HFFc6 (cell line): ENCODE measurements around the gene HMCN1. TPM values are rescaled to one million over a fixed set of nuclear protein-coding genes. Genes with fewer than 3 reads are reported as not detected.
"Not testable (repeated sequence)": the region's sequence is repeated elsewhere in the genome, so short reads cannot be mapped to it uniquely, and the experiment has no call there.

Experiments used
- DNase-seq: peaks from one replicate; pipeline ENCODE4 v3.0.0-alpha.2; 2018
- H3K27ac Mint-ChIP-seq: 2 replicates; pipeline ENCODE4 v1.8.0; 2020; ENCODE audit warnings: mild to moderate bottlenecking, mixed read lengths
- H3K27me3 Mint-ChIP-seq: 2 replicates; pipeline ENCODE4 v1.8.0; 2021; ENCODE audit warnings: mild to moderate bottlenecking, moderate library complexity, mixed read lengths; ENCODE audit not compliant: insufficient read depth
- H3K36me3 Mint-ChIP-seq: 2 replicates; pipeline ENCODE4 v1.8.0; 2021; ENCODE audit warnings: low read depth, mixed read lengths
- H3K4me1 Mint-ChIP-seq: 2 replicates; pipeline ENCODE4 v1.8.0; 2020; ENCODE audit warnings: low read depth, mixed read lengths
- H3K4me3 Mint-ChIP-seq: 2 replicates; pipeline ENCODE4 v1.8.0; 2020; ENCODE audit warnings: mild to moderate bottlenecking, moderate library complexity, mixed read lengths
- H3K9me3 Mint-ChIP-seq: 2 replicates; pipeline ENCODE4 v1.8.0; 2020; ENCODE audit warnings: mild to moderate bottlenecking, mixed read lengths
- CTCF ChIP-seq: fragments of 200-600 bp; sonication (generic); IDR thresholded peaks from 2 replicates; pipeline ENCODE4 v1.5.0; 2021; ENCODE audit warnings: antibody characterized with exemption, mild to moderate bottlenecking
- total RNA-seq, 6 experiments: library from RNA; stranded (reverse); fragmentation: NEBNext Ultra II Directional; extraction: Animal tissue kit (Norgen Biotek cat#: 25700); gene quantifications; 2 replicates in 1 of 6; 3 replicates in 5 of 6; pipeline ENCODE4 v1.2.3, GENCODE V29; 2021

Gene HMCN1
- total RNA-seq, 6 experiments from 2014 or later: 1.2 to 1.8 (median 1.5) TPM

- Mint-ChIP-seq H3K9me3 (no peaks in the 10 kb centered on the region), H3K36me3 (no peaks in the 10 kb centered on the region), H3K27me3 (no peaks in the 10 kb centered on the region), H3K4me3 (peak overlapping the region; percentile 83), H3K4me1 (peaks cover 69% of the 10 kb centered on the region), H3K27ac (peak overlapping the region; percentile 75)
- peak; percentile 28 for DNase-seq
- TF ChIP-seq CTCF: no peak
Observed at GRCh38 chr1:186183970-186184628, 449.9 kb downstream of the HMCN1 start.

GRCh38 chr1:186186251-186186650 lies 452.1 kb downstream of the HMCN1 start:
- H3K27me3 Mint-ChIP-seq, H3K36me3 Mint-ChIP-seq, DNase-seq, H3K9me3 Mint-ChIP-seq, H3K4me3 Mint-ChIP-seq: not testable (repeated sequence)
- Mint-ChIP-seq H3K27ac (peak overlapping the region; percentile 97; the same call in 1 of the 2 replicates), H3K4me1 (peaks cover 82% of the 10 kb centered on the region)

- no peaks in the 10 kb centered on the region for H3K9me3 Mint-ChIP-seq
- H3K4me1 Mint-ChIP-seq: peaks cover 89% of the 10 kb centered on the region
- H3K36me3 Mint-ChIP-seq: no peaks in the 10 kb centered on the region
- peak; percentile 16 for DNase-seq
- peak overlapping the region; percentile 80 for H3K4me3 Mint-ChIP-seq
- no peaks in the 10 kb centered on the region for H3K27me3 Mint-ChIP-seq
- peak overlapping the region; percentile 97 for H3K27ac Mint-ChIP-seq
- no peak for TF ChIP-seq CTCF
Observed at GRCh38 chr1:186187601-186188000, 453.4 kb downstream of the HMCN1 start.

- peak overlapping the region; percentile 97 for H3K27ac Mint-ChIP-seq
- no peaks in the 10 kb centered on the region for H3K36me3 Mint-ChIP-seq
- peak; percentile 89 for DNase-seq
- TF ChIP-seq CTCF: no peak
- peak overlapping the region; percentile 80 for H3K4me3 Mint-ChIP-seq
- H3K9me3 Mint-ChIP-seq: no peaks in the 10 kb centered on the region
- H3K27me3 Mint-ChIP-seq: no peaks in the 10 kb centered on the region
- peaks cover 87% of the 10 kb centered on the region for H3K4me1 Mint-ChIP-seq
Observed at GRCh38 chr1:186188004-186188539, 453.9 kb downstream of the HMCN1 start.

- peak; percentile 13 for DNase-seq
- Mint-ChIP-seq H3K9me3 (peaks cover 4% of the 10 kb centered on the region; the same call in 1 of the 2 replicates), H3K27ac (peak overlapping the region; percentile 97), H3K27me3 (no peaks in the 10 kb centered on the region), H3K4me1 (peaks cover 86% of the 10 kb centered on the region), H3K4me3 (peak overlapping the region; percentile 80), H3K36me3 (peaks cover 5% of the 10 kb centered on the region; the same call in 1 of the 2 replicates)
- TF ChIP-seq CTCF: no peak
Observed at GRCh38 chr1:186188736-186189135, 454.5 kb downstream of the HMCN1 start.

GRCh38 chr1:186189156-186189555 lies 455.0 kb downstream of the HMCN1 start:
- H3K9me3 Mint-ChIP-seq: peaks cover 9% of the 10 kb centered on the region
- peaks cover 86% of the 10 kb centered on the region for H3K4me1 Mint-ChIP-seq
- H3K27me3 Mint-ChIP-seq: no peaks in the 10 kb centered on the region
- H3K27ac Mint-ChIP-seq: peak overlapping the region; percentile 97
- peaks cover 9% of the 10 kb centered on the region; the same call in 1 of the 2 replicates for H3K36me3 Mint-ChIP-seq
- TF ChIP-seq CTCF: no peak
- DNase-seq: no peak
- H3K4me3 Mint-ChIP-seq: peak overlapping the region; percentile 80
